Measurements from ENCODE around the gene MCAM.

The MCAM gene

GRCh38 chr11:119346605-119347004, 29.7 kb upstream of the MCAM start, which contains the start of gene MFRP:
TSS of gene MFRP (minus strand) at chr11:119346705. CDS start at chr11:119346513, 192 bp downstream.
- DNase-seq (ENCODE audit: low read depth, low spot score), result no peak
- H3K27ac ChIP-seq, result no peak within 1 kb of the TSS

- no peak for DNase-seq (ENCODE audit: low read depth, low spot score)
- no peak overlapping the region for H3K27ac ChIP-seq
These were observed 28.8 kb upstream of the MCAM start for GRCh38 chr11:119345685-119346084.

GRCh38 chr11:119344291-119345010, 27.5 kb upstream of the MCAM start:
- DNase-seq (ENCODE audit: low read depth, low spot score), result no peak
- H3K27ac ChIP-seq, result no peak overlapping the region

- no peak for DNase-seq (ENCODE audit: low read depth, low spot score)
- no peak overlapping the region for H3K27ac ChIP-seq
These were observed 26.8 kb upstream of the MCAM start for GRCh38 chr11:119343726-119344125.

- DNase-seq (ENCODE audit: low read depth, low spot score), result no peak
- no peak overlapping the region for H3K27ac ChIP-seq
These were observed 25.6 kb upstream of the MCAM start for GRCh38 chr11:119342362-119343130.

GRCh38 chr11:119342023-119342300, 25.0 kb upstream of the MCAM start:
- no peak overlapping the region for H3K27ac ChIP-seq
- DNase-seq (ENCODE audit: low read depth, low spot score), result no peak

- DNase-seq (ENCODE audit: low read depth, low spot score), result no peak
These were observed 24.5 kb upstream of the MCAM start for GRCh38 chr11:119341222-119342022.

GRCh38 chr11:119340335-119341221, 23.6 kb upstream of the MCAM start, which contains the start of gene C1QTNF5:
TSS of gene C1QTNF5 (minus strand) at chr11:119340883. CDS start at chr11:119340397, 486 bp downstream.
- no peak within 1 kb of the TSS for H3K27ac ChIP-seq
- DNase-seq (ENCODE audit: low read depth, low spot score), result no peak

More at GRCh38 chr11:119341222-119342022, 24.5 kb upstream of the MCAM start:
- no peak overlapping the region for H3K27ac ChIP-seq

GRCh38 chr11:119339589-119340334, 22.8 kb upstream of the MCAM start:
- H3K27ac ChIP-seq, result no peak overlapping the region
- no peak for DNase-seq (ENCODE audit: low read depth, low spot score)

- DNase-seq (ENCODE audit: low read depth, low spot score), result no peak
- no peak overlapping the region for H3K27ac ChIP-seq
These were observed 22.1 kb upstream of the MCAM start for GRCh38 chr11:119338965-119339588.

GRCh38 chr11:119338318-119338890, 21.5 kb upstream of the MCAM start:
- no peak overlapping the region for H3K27ac ChIP-seq

GRCh38 chr11:119337581-119338317, 20.8 kb upstream of the MCAM start:
- no peak overlapping the region for H3K27ac ChIP-seq
- no peak for DNase-seq (ENCODE audit: low read depth, low spot score)

More at GRCh38 chr11:119338318-119338890, 21.5 kb upstream of the MCAM start:
- DNase-seq (ENCODE audit: low read depth, low spot score), result no peak

- no peak overlapping the region for H3K27ac ChIP-seq
- DNase-seq (ENCODE audit: low read depth, low spot score), result no peak
These were observed 20.0 kb upstream of the MCAM start for GRCh38 chr11:119336744-119337469.

GRCh38 chr11:119335655-119336543, 19.0 kb upstream of the MCAM start:
- no peak overlapping the region for H3K27ac ChIP-seq
- DNase-seq (ENCODE audit: low read depth, low spot score), result no peak

GRCh38 chr11:119335091-119335654, 18.2 kb upstream of the MCAM start:
- H3K27ac ChIP-seq, result no peak overlapping the region

More at GRCh38 chr11:119335091-119335654, 18.2 kb upstream of the MCAM start:
- DNase-seq (ENCODE audit: low read depth, low spot score), result no peak
